Activated T-helper 1 cell treated with anti-CD3 and anti-CD28 coated beads, Interleukin-2, amount 50 U/mL, for 16 hours (primary cell): ENCODE data around the gene OR6M1.

Experiments used
- DNase-seq, 2 donors: peaks; one replicate each; pipeline ENCODE4 v3.0.0-alpha.2; 2020; ENCODE audit warnings: low read depth in 1 of 2, low spot score in 1 of 2

Gene OR6M1, protein sequence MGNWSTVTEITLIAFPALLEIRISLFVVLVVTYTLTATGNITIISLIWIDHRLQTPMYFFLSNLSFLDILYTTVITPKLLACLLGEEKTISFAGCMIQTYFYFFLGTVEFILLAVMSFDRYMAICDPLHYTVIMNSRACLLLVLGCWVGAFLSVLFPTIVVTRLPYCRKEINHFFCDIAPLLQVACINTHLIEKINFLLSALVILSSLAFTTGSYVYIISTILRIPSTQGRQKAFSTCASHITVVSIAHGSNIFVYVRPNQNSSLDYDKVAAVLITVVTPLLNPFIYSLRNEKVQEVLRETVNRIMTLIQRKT

GRCh38 chr11:123806249-123806648 lies at the start of gene OR6M1:
OR6M1 (minus strand) TSS chr11:123806349; CDS start chr11:123806349, 0 bp downstream.
- DNase-seq: no peak

DNA sequence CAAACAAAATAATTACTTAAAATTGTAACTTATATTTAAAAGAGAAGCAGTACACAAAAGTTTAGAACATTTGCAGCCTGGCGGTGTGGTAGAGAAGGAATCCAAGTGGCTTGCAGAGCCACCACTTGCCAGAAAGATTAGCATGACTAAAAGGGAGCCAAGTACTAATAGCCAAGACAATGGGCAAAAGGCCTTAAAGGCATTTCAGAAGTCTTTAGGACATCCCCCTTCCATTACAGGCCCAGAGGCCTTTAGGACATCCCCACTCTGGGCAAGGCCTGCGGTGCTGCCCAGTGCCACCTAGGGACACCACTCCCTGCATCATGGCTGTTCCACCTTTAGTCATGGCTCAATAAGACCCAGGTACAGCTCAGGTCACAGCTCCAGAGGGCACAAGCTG lies 46.9 kb upstream of the OR6M1 start:
- no peak for DNase-seq

GRCh38 chr11:123852321-123852720 lies 46.2 kb upstream of the OR6M1 start:
- DNase-seq: no peak

DNA sequence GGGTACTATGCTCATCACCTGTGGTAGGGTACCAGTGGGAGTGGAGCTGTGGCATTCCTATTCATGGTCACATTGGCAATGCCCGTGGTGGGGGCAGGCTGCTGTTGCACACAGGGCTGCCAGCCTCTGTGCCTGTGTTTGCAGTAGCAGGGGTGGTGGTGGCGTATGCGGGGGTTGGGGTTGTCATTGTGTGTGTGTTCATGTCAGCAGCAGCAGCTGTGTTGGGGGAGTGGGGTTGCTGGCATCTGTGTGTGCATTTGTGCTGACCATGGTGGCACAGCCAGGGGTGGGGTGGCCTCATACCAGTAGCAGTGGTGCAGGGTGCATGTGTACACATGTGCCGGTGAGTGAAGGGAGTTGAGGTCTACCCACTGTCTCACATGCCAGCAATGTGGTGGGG lies 45.0 kb upstream of the OR6M1 start:
- no peak for DNase-seq

GRCh38 chr11:123841174-123841573 lies 35.0 kb upstream of the OR6M1 start:
- DNase-seq: no peak

DNA sequence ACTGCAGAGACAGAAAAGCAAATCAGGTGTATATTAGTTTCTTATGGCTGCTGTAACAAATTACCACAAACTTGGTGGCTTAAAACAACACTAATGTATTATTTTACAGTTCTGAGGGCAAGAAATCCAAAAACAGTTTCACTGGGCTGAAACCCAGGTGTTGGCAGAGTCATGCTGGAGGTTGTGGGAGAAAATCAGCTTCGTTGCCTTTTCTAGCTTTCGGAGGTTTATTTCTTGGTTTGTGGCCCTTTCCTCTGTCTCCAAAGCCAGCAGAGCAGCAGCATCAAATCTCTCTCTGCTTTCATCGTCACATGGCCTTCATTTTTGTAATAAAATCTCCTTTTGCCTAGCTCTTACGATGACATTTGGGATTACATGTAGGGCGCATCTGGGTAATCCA lies 33.0 kb upstream of the OR6M1 start:
- DNase-seq: no peak

DNA sequence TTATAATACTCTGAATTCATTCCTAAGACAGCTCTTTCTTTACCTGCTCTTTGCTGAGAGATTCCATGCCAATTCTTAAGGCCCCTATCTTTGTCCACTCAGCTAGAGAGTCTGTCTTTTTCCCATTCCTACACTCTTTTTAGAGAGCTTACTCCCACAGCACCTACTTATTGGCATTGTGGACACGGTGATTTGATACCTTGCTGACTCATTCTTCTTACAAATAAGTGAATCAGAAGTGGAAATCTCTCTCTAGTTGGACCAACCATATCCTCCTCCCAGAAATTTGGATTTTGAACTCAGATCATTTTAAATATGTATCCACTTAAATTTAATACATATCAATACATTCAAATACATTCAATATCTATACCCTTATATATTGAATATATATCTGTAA lies 32.5 kb upstream of the OR6M1 start:
- DNase-seq: no peak

DNA sequence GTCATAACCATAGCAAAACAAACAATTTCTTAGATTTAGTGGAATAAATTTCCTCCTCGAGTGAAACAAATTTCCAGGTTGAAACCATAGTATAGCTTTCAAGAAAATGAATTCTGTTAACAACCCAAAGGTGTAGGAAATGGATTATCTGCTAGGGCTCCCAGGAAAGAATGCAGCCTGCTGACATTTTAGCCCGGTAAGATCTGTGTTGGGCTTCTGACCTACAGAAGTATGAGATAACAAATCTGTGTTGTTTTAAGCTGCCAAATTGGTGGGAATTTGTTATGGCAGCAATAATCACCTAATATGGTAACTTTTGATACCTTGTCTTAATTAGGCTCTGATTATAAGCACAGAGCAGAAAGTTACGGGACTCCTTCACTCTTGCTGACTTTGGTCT lies 32.0 kb upstream of the OR6M1 start:
- no peak for DNase-seq

DNA sequence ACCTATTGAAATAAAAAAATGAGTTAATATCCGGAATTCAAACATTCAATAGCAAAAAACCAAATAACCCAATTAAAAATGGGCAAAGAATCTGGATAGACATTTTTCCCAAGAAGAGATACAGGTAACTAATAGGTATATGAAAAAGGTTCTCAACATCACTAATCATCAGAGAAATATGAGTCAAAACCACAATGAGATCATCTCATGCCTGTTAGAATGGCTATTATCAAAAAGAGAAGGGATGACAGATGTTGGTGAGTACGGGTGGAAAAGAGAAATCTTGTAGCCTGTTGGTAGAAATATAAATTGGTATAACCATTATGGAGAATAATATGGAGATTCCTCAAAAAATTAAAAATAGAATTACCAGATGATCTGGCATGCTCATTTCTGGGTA lies 26.9 kb upstream of the OR6M1 start:
- DNase-seq: no peak

DNA sequence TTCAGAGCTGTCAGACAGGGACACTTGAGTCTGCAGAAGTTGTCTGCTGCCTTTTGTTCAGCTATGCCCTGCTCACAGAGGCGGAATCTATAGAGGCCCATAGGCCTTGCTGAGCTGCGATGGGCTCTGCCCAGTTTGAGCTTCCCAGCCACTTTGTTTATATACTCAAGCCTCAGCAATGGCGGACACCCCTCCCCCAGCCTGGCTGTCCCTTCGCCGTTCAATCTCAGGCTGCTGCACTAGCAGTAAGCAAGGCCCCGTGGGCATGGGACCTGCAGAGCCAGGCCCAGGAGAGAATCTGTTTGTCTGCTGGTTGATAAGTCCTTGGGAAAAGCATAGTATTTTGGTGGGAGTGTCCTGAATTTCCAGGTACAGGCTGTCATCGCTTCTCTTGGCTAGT lies 23.6 kb upstream of the OR6M1 start:
- DNase-seq: no peak

GRCh38 chr11:123822599-123822998 lies 16.4 kb upstream of the OR6M1 start:
- no peak for DNase-seq

GRCh38 chr11:123822032-123822431 lies 15.9 kb upstream of the OR6M1 start:
- DNase-seq: no peak

- DNase-seq: no peak
Measured at GRCh38 chr11:123815122-123815521, 9.0 kb upstream of the OR6M1 start.

DNA sequence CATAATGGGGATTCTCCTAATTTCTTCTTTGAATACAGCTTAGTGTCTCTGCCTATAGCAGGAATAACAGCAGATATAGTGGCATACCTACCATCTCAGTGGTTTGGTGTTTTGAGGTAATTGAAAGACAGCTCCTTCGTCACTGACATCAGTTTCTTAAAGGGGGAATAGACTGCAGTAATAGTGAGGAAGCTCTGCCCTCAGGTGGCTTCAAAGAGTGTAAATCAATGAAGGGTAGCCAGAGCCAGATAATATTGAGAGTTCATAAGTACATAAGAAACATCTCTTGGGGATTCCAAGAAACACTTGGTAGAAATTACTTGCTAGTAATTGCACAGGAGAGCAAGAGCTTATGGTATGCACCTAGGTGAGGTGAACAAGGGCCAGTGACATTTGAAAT lies 4.4 kb downstream of the OR6M1 start:
- DNase-seq: no peak

DNA sequence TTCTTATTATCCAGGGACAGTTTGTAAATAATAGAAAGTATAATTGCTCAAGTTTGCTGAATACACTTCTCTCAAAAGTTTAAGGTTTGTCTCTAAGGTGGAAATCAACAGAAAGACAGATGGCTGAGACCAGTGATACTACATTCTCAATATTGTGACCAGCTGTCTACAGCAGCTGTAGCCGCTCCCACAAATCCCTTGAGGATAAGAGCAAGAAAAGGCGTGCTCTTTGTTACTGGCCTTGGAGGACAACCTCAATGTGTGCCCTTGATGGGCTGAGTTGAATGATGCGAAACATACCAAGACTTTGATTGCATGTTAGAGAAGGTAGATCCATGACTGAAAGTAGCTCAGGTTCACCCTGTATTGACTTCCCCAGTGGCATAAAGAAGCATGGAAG lies 6.1 kb downstream of the OR6M1 start:
- DNase-seq: no peak

GRCh38 chr11:123799438-123799837 lies 6.7 kb downstream of the OR6M1 start:
- DNase-seq: no peak

- no peak for DNase-seq
Measured at GRCh38 chr11:123798513-123799252, 7.5 kb downstream of the OR6M1 start.

- no peak for DNase-seq
Measured at GRCh38 chr11:123798079-123798478, 8.1 kb downstream of the OR6M1 start.

DNA sequence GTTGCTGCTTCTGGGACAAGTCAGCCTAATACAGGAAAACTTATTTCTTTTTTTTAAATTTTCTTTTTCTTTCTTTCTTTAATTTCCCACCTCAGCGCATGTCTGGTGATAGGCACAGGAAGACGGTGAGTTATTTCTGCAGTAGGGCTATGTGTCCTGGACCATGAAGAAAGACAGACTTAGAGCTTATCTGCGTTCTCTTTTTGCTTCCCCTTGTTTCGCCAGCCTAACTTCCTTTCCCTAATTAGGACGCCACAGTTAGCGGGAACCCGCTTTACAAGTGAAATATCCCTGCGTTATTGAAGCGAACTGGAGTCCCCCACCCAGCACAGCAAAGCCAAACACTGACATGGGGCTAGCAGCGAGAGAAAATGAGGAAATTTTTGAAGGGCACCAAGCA lies 8.6 kb downstream of the OR6M1 start:
- no peak for DNase-seq

GRCh38 chr11:123797114-123797513 lies 9.0 kb downstream of the OR6M1 start:
- no peak for DNase-seq

GRCh38 chr11:123796226-123796625 lies 9.9 kb downstream of the OR6M1 start:
- DNase-seq: no peak

DNA sequence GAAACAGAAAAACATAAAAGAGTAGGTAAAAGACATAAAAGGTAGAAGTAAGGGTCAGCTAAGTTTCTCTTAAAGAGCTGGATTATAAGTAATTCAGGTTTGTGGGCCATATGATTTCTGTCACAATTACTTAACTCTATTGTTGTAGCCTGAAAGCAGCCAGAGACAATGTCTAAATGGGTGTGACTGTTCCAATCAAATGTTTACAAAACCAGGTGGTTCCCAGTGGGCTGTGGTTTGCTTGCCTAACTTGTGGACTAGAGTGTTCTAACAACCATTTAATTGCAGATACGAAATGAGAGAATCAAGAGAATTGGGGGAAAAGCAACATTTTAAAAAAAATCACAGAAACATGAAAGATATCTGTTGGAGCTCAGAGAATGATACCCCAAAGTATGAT lies 22.6 kb downstream of the OR6M1 start:
- DNase-seq: no peak

DNA sequence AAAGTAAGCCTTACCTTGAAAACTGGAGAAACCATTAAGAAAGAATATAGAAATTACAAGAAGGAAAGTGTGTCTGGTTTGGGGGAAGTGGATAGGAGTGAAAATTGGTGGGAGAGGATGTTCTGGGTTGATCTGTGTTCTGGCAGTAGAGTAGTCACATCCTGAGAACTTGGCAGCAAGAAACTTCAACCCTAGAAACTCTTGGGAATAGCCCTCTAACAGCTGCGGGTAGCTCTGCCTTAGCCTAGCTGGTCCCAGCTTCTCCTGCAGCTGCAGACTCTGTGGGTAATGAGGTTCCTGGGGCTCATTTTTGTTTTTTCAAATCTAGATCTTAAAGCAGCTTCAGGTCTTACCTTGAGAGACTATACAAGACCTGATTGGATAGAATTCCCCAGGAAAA lies 27.6 kb downstream of the OR6M1 start:
- DNase-seq: no peak
